K562 (cell line): ENCODE results near the gene SRPX. TPM values are rescaled to one million over a fixed set of nuclear protein-coding genes. Genes with fewer than 3 reads are reported as not detected.

Experiments
- ATAC-seq: fragments of 200-7000 bp; cut with Tn5 transposase; 3 replicates; pipeline ENCODE4 v1.9.1; 2020; ENCODE audit warnings: moderate library complexity
- BruUV-seq: library from RNA; stranded (reverse); fragments of 400-500 nt; replicated peaks from 2 replicates; lab custom pipeline; 2021; lab: Mats Ljungman, UMichigan
- CTCF ChIA-PET: fragments of 300-600 bp; formaldehyde crosslinking; extraction: SDS; loops from one replicate; lab custom pipeline; 2021; ENCODE audit warnings: low intra/inter-chr PET ratio; lab: Yijun Ruan, JAX
- POLR2A ChIA-PET: fragments of 300-600, 350-650 bp; sonication (Branson Sonifier 250); formaldehyde crosslinking; extraction: SDS; loops from one replicate; lab custom pipeline; 2021; ENCODE audit warnings: antibody characterized with exemption, inconsistent platforms; lab: Yijun Ruan, JAX
- DNase-seq, 4 experiments: peaks; one replicate each; pipeline versions ENCODE4 v3.0.0 to v3.0.0-alpha.2; 2011 to 2018; ENCODE audit warnings: low spot score in 3 of 4, mixed read lengths in 3 of 4; ENCODE audit errors: extremely low read depth in 1 of 4
- FAIRE-seq: peaks from 2 replicates; lab custom pipeline; 2011; peaks lifted over from hg19 to GRCh38; lab: Jason Lieb, UNC
- H2AFZ ChIP-seq: 2 replicates; pipeline ENCODE4 v1.6.0; 2011; ENCODE audit warnings: low read depth, low read length, control low read depth, inconsistent platforms
- H3K27ac ChIP-seq: fragments of 200-600 bp; 3 replicates; pipeline ENCODE4 v1.8.0; 2011; ENCODE audit warnings: low read depth, mild to moderate bottlenecking, control low read depth, inconsistent platforms, low read length, moderate library complexity, mixed read lengths; ENCODE audit errors: extremely low read depth
- H3K27me3 ChIP-seq, 2 experiments: fragments of 300-600 bp in 1 of 2; 2 replicates in 1 of 2; 3 replicates in 1 of 2; pipeline versions ENCODE4 v1.6.0 to v1.8.0; 2011; ENCODE audit warnings: inconsistent platforms in 2 of 2, low read length in 2 of 2, mild to moderate bottlenecking in 1 of 2, mixed read lengths in 1 of 2, moderate library complexity in 1 of 2; ENCODE audit not compliant: control insufficient read depth in 2 of 2, insufficient read depth in 2 of 2
- H3K36me3 ChIP-seq: fragments of 300-600 bp; 3 replicates; pipeline ENCODE4 v1.8.0; 2011; ENCODE audit warnings: mild to moderate bottlenecking, low read length, inconsistent platforms; ENCODE audit not compliant: control insufficient read depth, insufficient read depth
- H3K4me1 ChIP-seq, 2 experiments: fragments of 200-600 bp in 1 of 2; replicated peaks in 1 of 2; 2 replicates in 1 of 2; 3 replicates in 1 of 2; pipeline versions ENCODE4 v1.5.1 to v1.8.0; 2011; ENCODE audit warnings: inconsistent platforms in 2 of 2, low read length in 2 of 2, mild to moderate bottlenecking in 1 of 2, mixed read lengths in 1 of 2, moderate library complexity in 1 of 2; ENCODE audit not compliant: control insufficient read depth in 2 of 2, insufficient read depth in 2 of 2
- H3K4me2 ChIP-seq: 2 replicates; pipeline ENCODE4 v1.6.1; 2011; ENCODE audit warnings: low read length, control low read depth, inconsistent platforms, mixed read lengths; ENCODE audit not compliant: insufficient read depth
- H3K4me3 ChIP-seq: fragments of 200-600 bp; sonication (generic), shearing (Covaris generic); 2 replicates; pipeline ENCODE4 v1.5.1; 2016; ENCODE audit warnings: control low read depth, inconsistent platforms
- H3K79me2 ChIP-seq: fragments of 200-600 bp; 3 replicates; pipeline ENCODE4 v1.8.0; 2011; ENCODE audit warnings: low read length, inconsistent platforms; ENCODE audit not compliant: control insufficient read depth, insufficient read depth
- H3K9ac ChIP-seq, 2 experiments: 2 replicates each; pipeline versions ENCODE4 v1.6.0 to v1.6.1; 2011; ENCODE audit warnings: low read depth in 2 of 2, low read length in 2 of 2, control low read depth in 1 of 2, inconsistent platforms in 1 of 2, mild to moderate bottlenecking in 1 of 2, mixed read lengths in 1 of 2; ENCODE audit not compliant: insufficient read depth in 1 of 2
- H3K9me1 ChIP-seq: one replicate; pipeline ENCODE4 v1.6.0; 2011; ENCODE audit warnings: inconsistent platforms, mild to moderate bottlenecking, low read length, moderate library complexity; ENCODE audit not compliant: control insufficient read depth, insufficient read depth
- H3K9me3 ChIP-seq: replicated peaks from 2 replicates; pipeline ENCODE4 v1.5.1; 2011; ENCODE audit warnings: low read depth, low read length, inconsistent platforms; ENCODE audit not compliant: control insufficient read depth, insufficient read depth
- H4K20me1 ChIP-seq: replicated peaks from 2 replicates; pipeline ENCODE4 v1.6.1; 2011; ENCODE audit warnings: low read length, inconsistent platforms, mixed read lengths; ENCODE audit not compliant: control insufficient read depth, insufficient read depth
- CREBBP ChIP-seq: IDR thresholded peaks from one replicate; pipeline ENCODE4 v1.6.1; 2012; ENCODE audit warnings: low read depth, mild to moderate bottlenecking, control low read depth, inconsistent platforms, low read length
- FOXJ3 ChIP-seq: sonication (generic); formaldehyde crosslinking; IDR thresholded peaks from 2 replicates; pipeline ENCODE4 v1.4.0; 2020; ENCODE audit warnings: mild to moderate bottlenecking, missing genetic modification reagents
- NR4A1 ChIP-seq, 2 experiments: fragments of 250-450 bp in 1 of 2; fragments of 450-650 bp in 1 of 2; sonication (Bioruptor Pico) in 1 of 2; IDR thresholded peaks; 2 replicates each; pipeline versions ENCODE4 v1.4.0 to v1.6.1; 2016 to 2020; ENCODE audit warnings: mild to moderate bottlenecking in 2 of 2, missing compliant biosample characterization in 1 of 2, missing genetic modification characterization in 1 of 2, moderate library complexity in 1 of 2
- ZNF146 ChIP-seq: IDR thresholded peaks from one replicate; pipeline ENCODE4 v1.6.1; 2018; ENCODE audit warnings: missing compliant biosample characterization; ENCODE audit not compliant: unreplicated experiment
- WGBS: fragments of 100-300 bp; shearing (Covaris generic); methylation state at CpG from one replicate; pipeline ENCODE4 v1.1.6; 2016; ENCODE audit warnings: low coverage, mixed read lengths; ENCODE audit not compliant: insufficient coverage; ENCODE audit errors: missing lambda C conversion rate; 5-methylcytosine and 5-hydroxymethylcytosine counted together
- in situ Hi-C: fragments of 300-500 bp; cut with MboI; formaldehyde crosslinking; loops from 4 replicates; pipeline ENCODE4 v1.15.0; 2018; ENCODE audit warnings: inconsistent platforms, mixed read lengths
- intact Hi-C: fragments of 100-400 bp; cut with micrococcal nuclease; formaldehyde crosslinking; loops from 2 replicates; pipeline ENCODE4 v1.14.2; 2022
- polyA plus RNA-seq, 8 experiments: library from polyadenylated mRNA; depleted of rRNA in 4 of 8; stranded (reverse) in 5 of 8; unstranded in 3 of 8; fragments of >200 nt; fragmentation: Nextera tagmentation in 2 of 8; fragmentation: Illumina TruSeq in 1 of 8; extraction: Ambion mirVana in 2 of 8; extraction: Trizol in 1 of 8; gene quantifications; 2 replicates each; pipeline versions ENCODE4 v1.2.1 to v1.2.3, GENCODE V29; 2011 to 2014; ENCODE audit warnings: inconsistent platforms in 1 of 8, missing spikeins in 1 of 8
- total RNA-seq, 7 experiments: library from RNA; depleted of rRNA in 6 of 7; stranded (reverse); fragments of >200 nt in 6 of 7; fragmentation: Illumina TruSeq in 2 of 7; extraction: Trizol in 2 of 7; gene quantifications; 2 replicates each; pipeline versions ENCODE4 v1.2.1 to v1.2.3, GENCODE V29; 2011 to 2021; ENCODE audit warnings: low replicate concordance in 1 of 7
- TF ChIP-seq, protein P1 (sequence below): sonication (generic); formaldehyde crosslinking; IDR thresholded peaks from 2 replicates; pipeline ENCODE4 v1.9.0; 2022; ENCODE audit warnings: mild to moderate bottlenecking, missing genetic modification reagents

SRPX gene
- total and polyA plus RNA-seq, 9 of the 15 experiments (the other 6 are each of a cell fraction or from before 2014, with no cell fraction given): 0.11 to 0.77 (median 0.38) TPM; not detected in 2

DNA sequence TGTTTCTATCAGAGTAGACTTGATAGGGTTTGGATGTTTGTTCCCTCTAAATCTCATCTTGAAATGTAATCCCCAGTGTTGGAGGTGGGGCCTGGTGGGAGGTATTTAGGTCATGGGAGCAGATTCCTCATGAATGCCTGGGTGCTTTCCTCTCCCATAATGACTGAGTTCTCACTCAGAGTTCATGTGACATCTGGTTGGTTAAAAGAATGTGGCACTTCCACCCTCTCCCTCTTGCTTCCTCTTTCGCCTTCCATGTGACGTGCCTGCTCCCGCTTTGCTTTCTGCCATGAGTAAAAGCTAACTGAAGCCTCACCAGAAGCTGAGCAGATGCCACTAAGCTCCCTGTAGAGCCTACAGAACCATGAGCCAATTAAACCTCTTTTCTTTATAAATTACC lies 47.3 kb upstream of the SRPX start:
- TF ChIP-seq FOXJ3 (CRISPR knock-in tag) (no peak), CREBBP (no peak), NR4A1 (CRISPR knock-in tag; IDR thresholded peaks at IDR 0.05) (no peak), NR4A1 (tag; IDR thresholded peaks at IDR 0.05) (no peak), ZNF146 (CRISPR knock-in tag) (no peak)
- TF ChIP-seq, protein P1, sequence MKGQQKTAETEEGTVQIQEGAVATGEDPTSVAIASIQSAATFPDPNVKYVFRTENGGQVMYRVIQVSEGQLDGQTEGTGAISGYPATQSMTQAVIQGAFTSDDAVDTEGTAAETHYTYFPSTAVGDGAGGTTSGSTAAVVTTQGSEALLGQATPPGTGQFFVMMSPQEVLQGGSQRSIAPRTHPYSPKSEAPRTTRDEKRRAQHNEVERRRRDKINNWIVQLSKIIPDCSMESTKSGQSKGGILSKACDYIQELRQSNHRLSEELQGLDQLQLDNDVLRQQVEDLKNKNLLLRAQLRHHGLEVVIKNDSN: no peak
- TF ChIP-seq, all 486 proteins: peak for 0
- Histone ChIP-seq H3K27me3 (no peaks in the 10 kb centered on the region), H3K9me1 (no peaks in the 10 kb centered on the region), H3K4me3 (no peak overlapping the region), H3K36me3 (no peaks in the 10 kb centered on the region), H3K9ac (no peak overlapping the region), H3K4me1 (no peaks in the 10 kb centered on the region), H4K20me1 (no peaks in the 10 kb centered on the region), H3K9me3 (no peaks in the 10 kb centered on the region), H3K4me2 (no peak overlapping the region), H2AFZ (no peak overlapping the region), H3K27ac (no peak overlapping the region), H3K79me2 (no peaks in the 10 kb centered on the region)
- ChIA-PET CTCF (no interaction called here), POLR2A (interaction anchor here (0.7 kb wide), 1 partner anchor 14 kb away, joined by 3 read pairs; no protein-coding TSS in a partner anchor)
- FAIRE-seq: no peak
- no peak for ATAC-seq
- 55% methylated on average over 3 of the region's 3 CpGs for WGBS
- DNase-seq: no peak
- no TSS peak for BruUV-seq
- in situ Hi-C loops (no loop called here), intact Hi-C loops (no loop called here)
